HepG2 (cell line): Measurements from ENCODE around the gene ZSCAN2. TPM values are rescaled to one million over a fixed set of nuclear protein-coding genes. Genes with fewer than 3 reads are reported as not detected.

Source experiments
- HES4 ChIP-seq: sonication (generic); formaldehyde crosslinking; IDR thresholded peaks from 2 replicates; pipeline ENCODE4 v1.9.0; 2021; ENCODE audit warnings: mild to moderate bottlenecking, missing genetic modification reagents, borderline replicate concordance
- MED1 ChIP-seq: sonication (generic); formaldehyde crosslinking; IDR thresholded peaks from 2 replicates; pipeline ENCODE4 v1.4.0; 2020; ENCODE audit warnings: missing genetic modification reagents
- MIER3 ChIP-seq: IDR thresholded peaks from 2 replicates; pipeline ENCODE4 v1.6.1; 2016; ENCODE audit warnings: missing compliant biosample characterization, borderline replicate concordance
- PHF8 ChIP-seq: sonication (generic); formaldehyde crosslinking; IDR thresholded peaks from 2 replicates; pipeline ENCODE4 v1.5.0; 2020; ENCODE audit warnings: missing genetic modification reagents
- SALL1 ChIP-seq: sonication (generic); formaldehyde crosslinking; IDR thresholded peaks from 2 replicates; pipeline ENCODE4 v1.8.0; 2022; ENCODE audit warnings: mild to moderate bottlenecking, missing genetic modification reagents
- THYN1 ChIP-seq: sonication (generic); formaldehyde crosslinking; IDR thresholded peaks from 2 replicates; pipeline ENCODE4 v1.8.1; 2023; ENCODE audit warnings: low read depth, mild to moderate bottlenecking, moderate library complexity, missing genetic modification reagents, borderline replicate concordance
- ZNF136 ChIP-seq: sonication (generic); formaldehyde crosslinking; IDR thresholded peaks from 2 replicates; pipeline ENCODE4 v1.8.1; 2022; ENCODE audit warnings: low read depth, mild to moderate bottlenecking, moderate library complexity, missing genetic modification reagents
- ZNF672 ChIP-seq: sonication (generic); formaldehyde crosslinking; IDR thresholded peaks from 2 replicates; pipeline ENCODE4 v1.8.1; 2022; ENCODE audit warnings: missing genetic modification reagents
- polyA plus RNA-seq, 8 experiments: library from polyadenylated mRNA; depleted of rRNA in 3 of 8; stranded (reverse) in 7 of 8; unstranded in 1 of 8; fragments of >200 nt; fragmentation: Illumina TruSeq in 4 of 8; extraction: Trizol in 4 of 8; gene quantifications; 2 replicates each; pipeline versions ENCODE4 v1.2.1 to v1.2.3, GENCODE V29; 2011 to 2016; ENCODE audit warnings: low read depth in 4 of 8, missing spikeins in 1 of 8, mixed read lengths in 1 of 8; ENCODE audit not compliant: insufficient read depth in 1 of 8
- total RNA-seq, 5 experiments: library from RNA; depleted of rRNA; stranded (reverse); fragments of >200 nt; fragmentation: Illumina TruSeq; extraction: Trizol; gene quantifications; 2 replicates each; pipeline ENCODE4 v1.2.3, GENCODE V29; 2016; ENCODE audit warnings: low read depth in 1 of 5
- TF ChIP-seq, protein P1 (sequence below): IDR thresholded peaks from 2 replicates; pipeline ENCODE4 v1.6.1; 2016; ENCODE audit warnings: low read depth, missing genetic modification reagents, missing compliant biosample characterization
- TF ChIP-seq, protein P2 (sequence below): sonication (generic); formaldehyde crosslinking; IDR thresholded peaks from 2 replicates; pipeline ENCODE4 v1.4.0; 2020; ENCODE audit warnings: missing genetic modification reagents, borderline replicate concordance
- TF ChIP-seq, protein P3 (sequence below): sonication (generic); formaldehyde crosslinking; IDR thresholded peaks from 2 replicates; pipeline ENCODE4 v1.5.1; 2020; ENCODE audit warnings: mild to moderate bottlenecking, missing genetic modification reagents, moderate library complexity
- TF ChIP-seq, protein P4 (sequence below): sonication (generic); formaldehyde crosslinking; IDR thresholded peaks from 2 replicates; pipeline ENCODE4 v1.4.0; 2020; ENCODE audit warnings: missing genetic modification reagents, borderline replicate concordance

Gene ZSCAN2
- total and polyA plus RNA-seq, 2 of the 13 experiments (the other 11 are each of a cell fraction or from before 2014, with no cell fraction given): 11.4 to 21.5 TPM

DNA sequence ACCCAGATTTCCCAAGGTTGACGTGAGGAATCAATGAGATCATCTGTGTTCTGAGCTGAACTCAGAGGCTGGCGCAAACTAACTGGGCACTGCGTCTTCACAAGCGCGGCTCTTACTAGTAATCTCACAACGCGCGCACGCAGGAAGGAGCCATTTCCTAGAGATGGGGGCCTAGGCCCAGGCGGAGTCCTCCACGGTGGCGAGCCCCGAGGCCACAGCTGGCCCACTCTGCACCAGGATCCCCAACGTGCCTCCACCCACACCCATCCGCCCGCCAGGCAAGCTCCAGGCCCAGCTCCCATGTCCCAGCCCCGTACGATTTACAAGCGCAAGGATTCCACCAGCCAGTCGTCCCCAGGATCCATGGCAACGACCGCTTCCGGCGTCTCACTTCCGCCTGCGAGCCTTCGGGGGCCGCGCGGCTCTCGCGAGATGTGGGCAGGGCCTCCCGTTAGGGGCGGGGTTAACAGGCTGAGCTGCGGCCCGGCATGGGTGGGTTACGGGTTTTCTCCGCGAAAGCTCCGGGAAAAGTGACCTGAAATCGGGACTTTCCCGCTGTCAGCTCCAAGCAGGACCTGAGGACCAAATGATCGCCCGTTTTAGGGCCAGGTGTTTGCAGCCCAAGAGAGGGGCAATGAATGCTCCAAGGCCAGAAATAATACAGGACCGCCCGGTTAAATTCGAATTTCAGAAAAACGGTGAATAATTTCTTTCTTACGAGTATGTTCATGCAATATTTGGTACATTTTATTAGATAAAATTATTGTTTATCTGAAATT, 53.3 kb downstream of the ZSCAN2 start, which contains the start of gene WDR73 (continued):
- TF ChIP-seq, protein P1, sequence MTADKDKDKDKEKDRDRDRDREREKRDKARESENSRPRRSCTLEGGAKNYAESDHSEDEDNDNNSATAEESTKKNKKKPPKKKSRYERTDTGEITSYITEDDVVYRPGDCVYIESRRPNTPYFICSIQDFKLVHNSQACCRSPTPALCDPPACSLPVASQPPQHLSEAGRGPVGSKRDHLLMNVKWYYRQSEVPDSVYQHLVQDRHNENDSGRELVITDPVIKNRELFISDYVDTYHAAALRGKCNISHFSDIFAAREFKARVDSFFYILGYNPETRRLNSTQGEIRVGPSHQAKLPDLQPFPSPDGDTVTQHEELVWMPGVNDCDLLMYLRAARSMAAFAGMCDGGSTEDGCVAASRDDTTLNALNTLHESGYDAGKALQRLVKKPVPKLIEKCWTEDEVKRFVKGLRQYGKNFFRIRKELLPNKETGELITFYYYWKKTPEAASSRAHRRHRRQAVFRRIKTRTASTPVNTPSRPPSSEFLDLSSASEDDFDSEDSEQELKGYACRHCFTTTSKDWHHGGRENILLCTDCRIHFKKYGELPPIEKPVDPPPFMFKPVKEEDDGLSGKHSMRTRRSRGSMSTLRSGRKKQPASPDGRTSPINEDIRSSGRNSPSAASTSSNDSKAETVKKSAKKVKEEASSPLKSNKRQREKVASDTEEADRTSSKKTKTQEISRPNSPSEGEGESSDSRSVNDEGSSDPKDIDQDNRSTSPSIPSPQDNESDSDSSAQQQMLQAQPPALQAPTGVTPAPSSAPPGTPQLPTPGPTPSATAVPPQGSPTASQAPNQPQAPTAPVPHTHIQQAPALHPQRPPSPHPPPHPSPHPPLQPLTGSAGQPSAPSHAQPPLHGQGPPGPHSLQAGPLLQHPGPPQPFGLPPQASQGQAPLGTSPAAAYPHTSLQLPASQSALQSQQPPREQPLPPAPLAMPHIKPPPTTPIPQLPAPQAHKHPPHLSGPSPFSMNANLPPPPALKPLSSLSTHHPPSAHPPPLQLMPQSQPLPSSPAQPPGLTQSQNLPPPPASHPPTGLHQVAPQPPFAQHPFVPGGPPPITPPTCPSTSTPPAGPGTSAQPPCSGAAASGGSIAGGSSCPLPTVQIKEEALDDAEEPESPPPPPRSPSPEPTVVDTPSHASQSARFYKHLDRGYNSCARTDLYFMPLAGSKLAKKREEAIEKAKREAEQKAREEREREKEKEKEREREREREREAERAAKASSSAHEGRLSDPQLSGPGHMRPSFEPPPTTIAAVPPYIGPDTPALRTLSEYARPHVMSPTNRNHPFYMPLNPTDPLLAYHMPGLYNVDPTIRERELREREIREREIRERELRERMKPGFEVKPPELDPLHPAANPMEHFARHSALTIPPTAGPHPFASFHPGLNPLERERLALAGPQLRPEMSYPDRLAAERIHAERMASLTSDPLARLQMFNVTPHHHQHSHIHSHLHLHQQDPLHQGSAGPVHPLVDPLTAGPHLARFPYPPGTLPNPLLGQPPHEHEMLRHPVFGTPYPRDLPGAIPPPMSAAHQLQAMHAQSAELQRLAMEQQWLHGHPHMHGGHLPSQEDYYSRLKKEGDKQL: 0 out of 2 replicates have a peak, but pooled peaks have one; percentile 56
- TF ChIP-seq MED1 (CRISPR knock-in tag) (peak; percentile 55; the same call in 1 of the 2 replicates), SALL1 (peak; percentile 71; the same call in 1 of the 2 replicates), ZNF672 (no peak), PHF8 (CRISPR knock-in tag) (peak; percentile 86), MIER3 (CRISPR knock-in tag) (0 out of 2 replicates have a peak, but pooled peaks have one; percentile 43), ZNF136 (CRISPR knock-in tag) (peak; percentile 85), THYN1 (CRISPR knock-in tag) (no peak), HES4 (0 out of 2 replicates have a peak, but pooled peaks have one; percentile 39)
- TF ChIP-seq, protein P2, sequence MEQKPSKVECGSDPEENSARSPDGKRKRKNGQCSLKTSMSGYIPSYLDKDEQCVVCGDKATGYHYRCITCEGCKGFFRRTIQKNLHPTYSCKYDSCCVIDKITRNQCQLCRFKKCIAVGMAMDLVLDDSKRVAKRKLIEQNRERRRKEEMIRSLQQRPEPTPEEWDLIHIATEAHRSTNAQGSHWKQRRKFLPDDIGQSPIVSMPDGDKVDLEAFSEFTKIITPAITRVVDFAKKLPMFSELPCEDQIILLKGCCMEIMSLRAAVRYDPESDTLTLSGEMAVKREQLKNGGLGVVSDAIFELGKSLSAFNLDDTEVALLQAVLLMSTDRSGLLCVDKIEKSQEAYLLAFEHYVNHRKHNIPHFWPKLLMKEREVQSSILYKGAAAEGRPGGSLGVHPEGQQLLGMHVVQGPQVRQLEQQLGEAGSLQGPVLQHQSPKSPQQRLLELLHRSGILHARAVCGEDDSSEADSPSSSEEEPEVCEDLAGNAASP (CRISPR knock-in tag): peak; percentile 72
- TF ChIP-seq, protein P3, sequence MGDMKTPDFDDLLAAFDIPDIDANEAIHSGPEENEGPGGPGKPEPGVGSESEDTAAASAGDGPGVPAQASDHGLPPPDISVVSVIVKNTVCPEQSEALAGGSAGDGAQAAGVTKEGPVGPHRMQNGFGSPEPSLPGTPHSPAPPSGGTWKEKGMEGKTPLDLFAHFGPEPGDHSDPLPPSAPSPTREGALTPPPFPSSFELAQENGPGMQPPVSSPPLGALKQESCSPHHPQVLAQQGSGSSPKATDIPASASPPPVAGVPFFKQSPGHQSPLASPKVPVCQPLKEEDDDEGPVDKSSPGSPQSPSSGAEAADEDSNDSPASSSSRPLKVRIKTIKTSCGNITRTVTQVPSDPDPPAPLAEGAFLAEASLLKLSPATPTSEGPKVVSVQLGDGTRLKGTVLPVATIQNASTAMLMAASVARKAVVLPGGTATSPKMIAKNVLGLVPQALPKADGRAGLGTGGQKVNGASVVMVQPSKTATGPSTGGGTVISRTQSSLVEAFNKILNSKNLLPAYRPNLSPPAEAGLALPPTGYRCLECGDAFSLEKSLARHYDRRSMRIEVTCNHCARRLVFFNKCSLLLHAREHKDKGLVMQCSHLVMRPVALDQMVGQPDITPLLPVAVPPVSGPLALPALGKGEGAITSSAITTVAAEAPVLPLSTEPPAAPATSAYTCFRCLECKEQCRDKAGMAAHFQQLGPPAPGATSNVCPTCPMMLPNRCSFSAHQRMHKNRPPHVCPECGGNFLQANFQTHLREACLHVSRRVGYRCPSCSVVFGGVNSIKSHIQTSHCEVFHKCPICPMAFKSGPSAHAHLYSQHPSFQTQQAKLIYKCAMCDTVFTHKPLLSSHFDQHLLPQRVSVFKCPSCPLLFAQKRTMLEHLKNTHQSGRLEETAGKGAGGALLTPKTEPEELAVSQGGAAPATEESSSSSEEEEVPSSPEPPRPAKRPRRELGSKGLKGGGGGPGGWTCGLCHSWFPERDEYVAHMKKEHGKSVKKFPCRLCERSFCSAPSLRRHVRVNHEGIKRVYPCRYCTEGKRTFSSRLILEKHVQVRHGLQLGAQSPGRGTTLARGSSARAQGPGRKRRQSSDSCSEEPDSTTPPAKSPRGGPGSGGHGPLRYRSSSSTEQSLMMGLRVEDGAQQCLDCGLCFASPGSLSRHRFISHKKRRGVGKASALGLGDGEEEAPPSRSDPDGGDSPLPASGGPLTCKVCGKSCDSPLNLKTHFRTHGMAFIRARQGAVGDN: peak; percentile 87
- TF ChIP-seq, protein P4, sequence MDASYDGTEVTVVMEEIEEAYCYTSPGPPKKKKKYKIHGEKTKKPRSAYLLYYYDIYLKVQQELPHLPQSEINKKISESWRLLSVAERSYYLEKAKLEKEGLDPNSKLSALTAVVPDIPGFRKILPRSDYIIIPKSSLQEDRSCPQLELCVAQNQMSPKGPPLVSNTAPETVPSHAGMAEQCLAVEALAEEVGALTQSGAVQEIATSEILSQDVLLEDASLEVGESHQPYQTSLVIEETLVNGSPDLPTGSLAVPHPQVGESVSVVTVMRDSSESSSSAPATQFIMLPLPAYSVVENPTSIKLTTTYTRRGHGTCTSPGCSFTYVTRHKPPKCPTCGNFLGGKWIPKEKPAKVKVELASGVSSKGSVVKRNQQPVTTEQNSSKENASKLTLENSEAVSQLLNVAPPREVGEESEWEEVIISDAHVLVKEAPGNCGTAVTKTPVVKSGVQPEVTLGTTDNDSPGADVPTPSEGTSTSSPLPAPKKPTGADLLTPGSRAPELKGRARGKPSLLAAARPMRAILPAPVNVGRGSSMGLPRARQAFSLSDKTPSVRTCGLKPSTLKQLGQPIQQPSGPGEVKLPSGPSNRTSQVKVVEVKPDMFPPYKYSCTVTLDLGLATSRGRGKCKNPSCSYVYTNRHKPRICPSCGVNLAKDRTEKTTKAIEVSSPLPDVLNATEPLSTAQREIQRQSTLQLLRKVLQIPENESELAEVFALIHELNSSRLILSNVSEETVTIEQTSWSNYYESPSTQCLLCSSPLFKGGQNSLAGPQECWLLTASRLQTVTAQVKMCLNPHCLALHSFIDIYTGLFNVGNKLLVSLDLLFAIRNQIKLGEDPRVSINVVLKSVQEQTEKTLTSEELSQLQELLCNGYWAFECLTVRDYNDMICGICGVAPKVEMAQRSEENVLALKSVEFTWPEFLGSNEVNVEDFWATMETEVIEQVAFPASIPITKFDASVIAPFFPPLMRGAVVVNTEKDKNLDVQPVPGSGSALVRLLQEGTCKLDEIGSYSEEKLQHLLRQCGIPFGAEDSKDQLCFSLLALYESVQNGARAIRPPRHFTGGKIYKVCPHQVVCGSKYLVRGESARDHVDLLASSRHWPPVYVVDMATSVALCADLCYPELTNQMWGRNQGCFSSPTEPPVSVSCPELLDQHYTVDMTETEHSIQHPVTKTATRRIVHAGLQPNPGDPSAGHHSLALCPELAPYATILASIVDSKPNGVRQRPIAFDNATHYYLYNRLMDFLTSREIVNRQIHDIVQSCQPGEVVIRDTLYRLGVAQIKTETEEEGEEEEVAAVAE (CRISPR knock-in tag): peak; percentile 74; the same call in 1 of the 2 replicates
